Breast epithelium (tissue), 4 donors: Measurements from ENCODE around the gene TECTA. TPM values are rescaled to one million over a fixed set of nuclear protein-coding genes. Genes with fewer than 3 reads are reported as not detected.
"Not testable (repeated sequence)": the region's sequence is repeated elsewhere in the genome, so short reads cannot be mapped to it uniquely, and the experiment has no call there.

Experiments used
- DNase-seq, 2 donors: peaks; one replicate each; pipeline ENCODE4 v3.0.0-alpha.2; 2019; ENCODE audit warnings: low spot score in 2 of 2
- H3K27ac ChIP-seq, 2 donors: fragments of 200-600 bp; sonication (generic) in 1 of 2; one replicate each; pipeline ENCODE4 v1.5.1; 2016 to 2019; ENCODE audit warnings: mild to moderate bottlenecking in 1 of 2
- H3K27me3 ChIP-seq, 2 donors: fragments of 200-600 bp; sonication (generic) in 1 of 2; one replicate each; pipeline versions ENCODE4 v1.5.1 to v1.6.0; 2017 to 2019; ENCODE audit warnings: control low read depth in 1 of 2, mild to moderate bottlenecking in 1 of 2
- H3K36me3 ChIP-seq: fragments of 200-600 bp; one replicate; pipeline ENCODE4 v1.5.1; 2019
- H3K4me1 ChIP-seq, 2 donors: fragments of 200-600 bp; sonication (generic); one replicate each; pipeline ENCODE4 v1.5.1; 2016 to 2019; ENCODE audit warnings: control low read depth in 1 of 2
- H3K4me3 ChIP-seq, 3 donors: fragments of 200-600 bp; sonication (generic); 1 replicate in 2 of 3; 2 replicates in 1 of 3; pipeline ENCODE4 v1.5.1; 2016 to 2019; ENCODE audit warnings: mild to moderate bottlenecking in 3 of 3, moderate library complexity in 2 of 3
- H3K9me3 ChIP-seq, 2 donors: fragments of 200-600 bp; sonication (generic) in 1 of 2; one replicate each; pipeline ENCODE4 v1.5.1; 2016 to 2019; ENCODE audit warnings: control low read depth in 1 of 2
- POLR2A ChIP-seq: fragments of 450-650 bp; IDR thresholded peaks from one replicate; pipeline ENCODE4 v1.6.1; 2016; ENCODE audit warnings: antibody characterized with exemption, mild to moderate bottlenecking, moderate library complexity
- POLR2AphosphoS5 ChIP-seq, 3 donors: sonication (generic); formaldehyde crosslinking; IDR thresholded peaks; one replicate each; pipeline ENCODE4 v1.6.1; 2017; ENCODE audit warnings: antibody characterized with exemption in 3 of 3
- intact Hi-C: fragments of 100-400 bp; cut with DNase I; formaldehyde crosslinking; loops from one replicate; pipeline ENCODE4 v1.15.1; 2023; ENCODE audit warnings: low total_unique reads
- total RNA-seq, 3 donors: library from RNA; depleted of rRNA; stranded (reverse); fragments of >200 nt; gene quantifications; one replicate each; pipeline ENCODE4 v1.1.0, GENCODE V29; 2016
- TF ChIP-seq, protein P1 (sequence below), 3 donors: fragments of 450-650 bp; IDR thresholded peaks; one replicate each; pipeline ENCODE4 v1.5.1; 2016 to 2017; ENCODE audit warnings: antibody characterized with exemption in 3 of 3, mild to moderate bottlenecking in 3 of 3, moderate library complexity in 3 of 3

Gene TECTA
- total RNA-seq, 3 donors from 2014 or later = 0.64 to 1.3 (median 0.88) TPM

GRCh38 chr11:121113611-121114010 is 12.6 kb downstream of the TECTA start:
- intact Hi-C loops = loop anchor here (5.0 kb wide), 1 partner anchor 1316 kb away; no protein-coding TSS in a partner anchor
- H3K36me3 ChIP-seq = no peaks in the 10 kb centered on the region
- H3K4me1 ChIP-seq = no peaks in the 10 kb centered on the region
- H3K9me3 ChIP-seq = no peaks in the 10 kb centered on the region
- TF ChIP-seq POLR2A = no peak
- TF ChIP-seq, protein P1, sequence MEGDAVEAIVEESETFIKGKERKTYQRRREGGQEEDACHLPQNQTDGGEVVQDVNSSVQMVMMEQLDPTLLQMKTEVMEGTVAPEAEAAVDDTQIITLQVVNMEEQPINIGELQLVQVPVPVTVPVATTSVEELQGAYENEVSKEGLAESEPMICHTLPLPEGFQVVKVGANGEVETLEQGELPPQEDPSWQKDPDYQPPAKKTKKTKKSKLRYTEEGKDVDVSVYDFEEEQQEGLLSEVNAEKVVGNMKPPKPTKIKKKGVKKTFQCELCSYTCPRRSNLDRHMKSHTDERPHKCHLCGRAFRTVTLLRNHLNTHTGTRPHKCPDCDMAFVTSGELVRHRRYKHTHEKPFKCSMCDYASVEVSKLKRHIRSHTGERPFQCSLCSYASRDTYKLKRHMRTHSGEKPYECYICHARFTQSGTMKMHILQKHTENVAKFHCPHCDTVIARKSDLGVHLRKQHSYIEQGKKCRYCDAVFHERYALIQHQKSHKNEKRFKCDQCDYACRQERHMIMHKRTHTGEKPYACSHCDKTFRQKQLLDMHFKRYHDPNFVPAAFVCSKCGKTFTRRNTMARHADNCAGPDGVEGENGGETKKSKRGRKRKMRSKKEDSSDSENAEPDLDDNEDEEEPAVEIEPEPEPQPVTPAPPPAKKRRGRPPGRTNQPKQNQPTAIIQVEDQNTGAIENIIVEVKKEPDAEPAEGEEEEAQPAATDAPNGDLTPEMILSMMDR (IDR thresholded peaks at IDR 0.05) = no peak
- TF ChIP-seq POLR2AphosphoS5 (IDR thresholded peaks at IDR 0.05) = no peak
- H3K27me3 ChIP-seq = no peaks in the 10 kb centered on the region
- no peak for DNase-seq
- H3K27ac ChIP-seq = no peak overlapping the region
- no peak overlapping the region for H3K4me3 ChIP-seq

- H3K36me3 ChIP-seq, H3K4me1 ChIP-seq, H3K4me3 ChIP-seq, DNase-seq, H3K27me3 ChIP-seq, H3K27ac ChIP-seq, H3K9me3 ChIP-seq, intact Hi-C loops: not testable (repeated sequence)
Measured at GRCh38 chr11:121115024-121115423, 14.0 kb downstream of the TECTA start.

DNA sequence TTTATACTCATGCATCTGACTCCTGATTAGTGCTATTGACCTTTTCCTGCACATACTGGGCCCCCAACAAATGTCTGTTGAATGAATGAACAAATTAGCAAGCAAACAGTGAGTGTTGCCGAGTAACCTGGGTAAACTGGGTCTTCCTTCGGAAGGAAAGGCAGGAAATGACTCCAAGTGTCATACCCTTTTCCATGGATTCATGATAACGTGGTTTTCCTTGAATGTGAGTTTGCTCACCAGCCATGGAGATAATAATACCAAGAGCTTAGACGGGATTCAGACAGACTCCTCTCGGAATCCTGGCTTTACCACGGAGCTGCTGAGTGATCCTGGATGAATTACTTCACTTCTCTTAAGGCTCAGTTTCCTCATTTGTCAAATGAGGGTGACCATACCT is 16.7 kb downstream of the TECTA start:
- Histone ChIP-seq H3K27me3 (no peaks in the 10 kb centered on the region), H3K4me3 (no peak overlapping the region), H3K4me1 (no peaks in the 10 kb centered on the region), H3K36me3 (no peaks in the 10 kb centered on the region), H3K9me3 (peaks cover 9 to 11% of the 10 kb centered on the region in 2 donors), H3K27ac (no peak overlapping the region)
- DNase-seq = no peak
- TF ChIP-seq POLR2A (no peak), POLR2AphosphoS5 (IDR thresholded peaks at IDR 0.05) (no peak)
- TF ChIP-seq, protein P1 (IDR thresholded peaks at IDR 0.05) = no peak
- intact Hi-C loops = no loop called here

DNA sequence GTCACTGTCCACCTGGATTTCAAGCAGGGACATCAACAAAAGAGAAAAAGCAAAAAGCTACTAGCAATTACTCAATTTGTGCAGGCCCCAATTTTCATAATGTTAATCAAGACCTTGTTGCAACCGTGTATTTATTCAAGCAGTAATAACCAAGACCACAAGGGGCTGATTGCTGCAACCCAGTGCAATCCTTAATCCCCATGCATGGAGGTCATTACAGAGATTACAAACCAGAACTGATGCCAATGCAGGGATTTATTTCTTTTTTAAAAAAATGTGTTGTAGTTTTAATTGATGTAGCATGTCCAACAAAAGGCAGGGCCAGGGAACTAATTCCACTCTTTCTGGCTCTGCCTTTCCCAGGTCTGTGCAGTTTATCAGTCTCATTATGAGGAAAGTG is 18.4 kb downstream of the TECTA start:
- no peak overlapping the region for H3K27ac ChIP-seq
- no peak for DNase-seq
- no peaks in the 10 kb centered on the region for H3K36me3 ChIP-seq
- no peaks in the 10 kb centered on the region for H3K27me3 ChIP-seq
- TF ChIP-seq, protein P1 (IDR thresholded peaks at IDR 0.05) = no peak
- no peak for TF ChIP-seq POLR2A
- TF ChIP-seq POLR2AphosphoS5 (IDR thresholded peaks at IDR 0.05) = no peak
- H3K4me1 ChIP-seq = no peaks in the 10 kb centered on the region
- H3K4me3 ChIP-seq = no peak overlapping the region
- intact Hi-C loops = no loop called here
- peaks cover 9 to 12% of the 10 kb centered on the region in 2 donors for H3K9me3 ChIP-seq

GRCh38 chr11:121122328-121122727 is 21.3 kb downstream of the TECTA start:
- Histone ChIP-seq H3K4me1 (no peaks in the 10 kb centered on the region), H3K4me3 (no peak overlapping the region), H3K27me3 (no peaks in the 10 kb centered on the region), H3K27ac (no peak overlapping the region), H3K36me3 (no peaks in the 10 kb centered on the region), H3K9me3 (peaks cover 9 to 12% of the 10 kb centered on the region in 2 donors)
- TF ChIP-seq POLR2A (no peak), POLR2AphosphoS5 (IDR thresholded peaks at IDR 0.05) (no peak)
- TF ChIP-seq, protein P1 (IDR thresholded peaks at IDR 0.05) = no peak
- DNase-seq = no peak
- intact Hi-C loops = no loop called here
